H9 (cell line): Measurements from ENCODE around the gene BEND7. TPM values are rescaled to one million over a fixed set of nuclear protein-coding genes. Genes with fewer than 3 reads are reported as not detected.
A peak's percentile ranks its signal among the peaks of the same experiment; 100 is the strongest.

Experiments
- DNase-seq: peaks from one replicate; pipeline ENCODE4 v3.0.0-alpha.2; 2017
- H2AFZ ChIP-seq: one replicate; pipeline ENCODE4 v1.6.1; 2013; ENCODE audit warnings: mild to moderate bottlenecking, low read length, control low read depth, moderate library complexity
- H2AK5ac ChIP-seq: 2 replicates; pipeline ENCODE4 v1.6.1; 2013; ENCODE audit warnings: low read length, control low read depth, mixed read lengths; ENCODE audit not compliant: insufficient read length
- H2BK120ac ChIP-seq: one replicate; pipeline ENCODE4 v1.6.1; 2013; ENCODE audit warnings: low read depth, mild to moderate bottlenecking, low read length, control low read depth, inconsistent platforms; ENCODE audit not compliant: poor library complexity, severe bottlenecking
- H2BK12ac ChIP-seq: 2 replicates; pipeline ENCODE4 v1.6.1; 2013; ENCODE audit warnings: low read length, control low read depth, mixed read lengths, low read depth; ENCODE audit not compliant: insufficient read length
- H2BK15ac ChIP-seq: 2 replicates; pipeline ENCODE4 v1.6.1; 2013; ENCODE audit warnings: low read depth, low read length, control low read depth
- H2BK20ac ChIP-seq: one replicate; pipeline ENCODE4 v1.6.1; 2013; ENCODE audit warnings: low read depth, mild to moderate bottlenecking, low read length, control low read depth, inconsistent platforms; ENCODE audit not compliant: poor library complexity, severe bottlenecking
- H2BK5ac ChIP-seq: 2 replicates; pipeline ENCODE4 v1.6.1; 2013; ENCODE audit warnings: low read length, control low read depth, mixed read lengths; ENCODE audit not compliant: insufficient read length
- H3K14ac ChIP-seq: 2 replicates; pipeline ENCODE4 v1.6.1; 2013; ENCODE audit warnings: low read length, control low read depth; ENCODE audit not compliant: insufficient read depth
- H3K18ac ChIP-seq: 2 replicates; pipeline ENCODE4 v1.6.1; 2013; ENCODE audit warnings: low read depth, mild to moderate bottlenecking, mixed read lengths, low read length, control low read depth; ENCODE audit not compliant: insufficient read length
- H3K23ac ChIP-seq: 2 replicates; pipeline ENCODE4 v1.6.1; 2013; ENCODE audit warnings: low read length, control low read depth, mixed read lengths, low read depth; ENCODE audit not compliant: insufficient read length
- H3K23me2 ChIP-seq: 2 replicates; pipeline ENCODE4 v1.6.1; 2013; ENCODE audit warnings: low read depth, mild to moderate bottlenecking, mixed read lengths, low read length, control low read depth; ENCODE audit not compliant: insufficient read length, poor library complexity, severe bottlenecking
- H3K27ac ChIP-seq: 2 replicates; pipeline ENCODE4 v1.5.1; 2013; ENCODE audit warnings: low read length, control low read depth, mixed read lengths, low read depth; ENCODE audit not compliant: insufficient read length
- H3K27me3 ChIP-seq: 2 replicates; pipeline ENCODE4 v1.6.1; 2013; ENCODE audit warnings: low read length, control low read depth, inconsistent platforms; ENCODE audit not compliant: insufficient read depth
- H3K4ac ChIP-seq: 2 replicates; pipeline ENCODE4 v1.6.1; 2013; ENCODE audit warnings: low read depth, mild to moderate bottlenecking, control low read depth, inconsistent platforms, low read length, moderate library complexity
- H3K4me1 ChIP-seq: 2 replicates; pipeline ENCODE4 v1.6.1; 2013; ENCODE audit warnings: low read length, control low read depth, inconsistent platforms; ENCODE audit not compliant: insufficient read depth
- H3K4me2 ChIP-seq: 2 replicates; pipeline ENCODE4 v1.6.1; 2013; ENCODE audit warnings: low read length, control low read depth, mixed read lengths; ENCODE audit not compliant: insufficient read length, insufficient read depth
- H3K56ac ChIP-seq: 2 replicates; pipeline ENCODE4 v1.6.1; 2013; ENCODE audit warnings: low read depth, mild to moderate bottlenecking, mixed read lengths, low read length, control low read depth; ENCODE audit not compliant: insufficient read length
- H3K79me1 ChIP-seq: 2 replicates; pipeline ENCODE4 v1.6.1; 2013; ENCODE audit warnings: low read depth, mild to moderate bottlenecking, moderate library complexity, low read length, control low read depth, inconsistent platforms; ENCODE audit not compliant: insufficient read depth, poor library complexity, severe bottlenecking
- H3K79me2 ChIP-seq: 2 replicates; pipeline ENCODE4 v1.6.1; 2013; ENCODE audit warnings: low read length, control low read depth, inconsistent platforms; ENCODE audit not compliant: insufficient read depth
- H3K9ac ChIP-seq: 2 replicates; pipeline ENCODE4 v1.6.1; 2013; ENCODE audit warnings: low read length, control low read depth, mixed read lengths; ENCODE audit not compliant: insufficient read length; ENCODE audit errors: extremely low read depth
- H3K9me3 ChIP-seq: one replicate; pipeline ENCODE4 v1.6.1; 2013; ENCODE audit warnings: low read depth, low read length, inconsistent platforms; ENCODE audit not compliant: control insufficient read depth
- H3T11ph ChIP-seq: one replicate; pipeline ENCODE4 v1.6.1; 2013; ENCODE audit warnings: mild to moderate bottlenecking, low read length, control low read depth, inconsistent platforms
- H4K20me1 ChIP-seq: one replicate; pipeline ENCODE4 v1.6.1; 2013; ENCODE audit not compliant: control insufficient read depth, insufficient read length, insufficient read depth
- H4K5ac ChIP-seq: 2 replicates; pipeline ENCODE4 v1.6.1; 2013; ENCODE audit warnings: low read depth, mild to moderate bottlenecking, mixed read lengths, low read length, control low read depth; ENCODE audit not compliant: insufficient read length
- H4K8ac ChIP-seq: replicated peaks from 2 replicates; pipeline ENCODE4 v1.6.1; 2013; ENCODE audit warnings: low read length, control low read depth, mixed read lengths, low read depth; ENCODE audit not compliant: insufficient read length
- H4K91ac ChIP-seq: 2 replicates; pipeline ENCODE4 v1.6.1; 2013; ENCODE audit warnings: low read depth, mild to moderate bottlenecking, moderate library complexity, mixed read lengths, low read length, control low read depth; ENCODE audit not compliant: insufficient read length
- H3K27ac Mint-ChIP-seq, 3 experiments: 2 replicates in 2 of 3; 3 replicates in 1 of 3; pipeline ENCODE4 v1.8.0; 2020 to 2021; ENCODE audit warnings: mixed read lengths in 3 of 3, mild to moderate bottlenecking in 1 of 3, moderate library complexity in 1 of 3
- H3K27me3 Mint-ChIP-seq: 2 replicates; pipeline ENCODE4 v1.8.0; 2021; ENCODE audit warnings: low read depth, mild to moderate bottlenecking, moderate library complexity, mixed read lengths
- H3K36me3 Mint-ChIP-seq, 3 experiments: 2 replicates in 2 of 3; 3 replicates in 1 of 3; pipeline ENCODE4 v1.8.0; 2020 to 2021; ENCODE audit warnings: low read depth in 3 of 3, mixed read lengths in 3 of 3; ENCODE audit not compliant: insufficient read depth in 1 of 3
- H3K4me1 Mint-ChIP-seq, 2 experiments: 2 replicates each; pipeline ENCODE4 v1.8.0; 2020; ENCODE audit warnings: mixed read lengths in 2 of 2
- H3K4me3 Mint-ChIP-seq, 2 experiments: 2 replicates in 1 of 2; 3 replicates in 1 of 2; pipeline ENCODE4 v1.8.0; 2020 to 2021; ENCODE audit warnings: mild to moderate bottlenecking in 2 of 2, mixed read lengths in 2 of 2, moderate library complexity in 1 of 2
- H3K9me3 Mint-ChIP-seq, 2 experiments: 2 replicates in 1 of 2; 3 replicates in 1 of 2; pipeline ENCODE4 v1.8.0; 2020; ENCODE audit warnings: mild to moderate bottlenecking in 2 of 2, mixed read lengths in 2 of 2, moderate library complexity in 1 of 2
- WGBS: extraction: QIAGEN DNeasy Blood & Tissue Kit; methylation state at CpG from one replicate; pipeline ENCODE4 v1.1.7; 2013; ENCODE audit warnings: missing lambda C conversion rate, low lambda C conversion rate, mixed read lengths; ENCODE audit not compliant: insufficient read length; ENCODE audit errors: extremely low coverage; 5-methylcytosine and 5-hydroxymethylcytosine counted together
- total RNA-seq: library from RNA; stranded (reverse); gene quantifications from 2 replicates; pipeline ENCODE4 v1.2.1, GENCODE V29; 2021
- TF ChIP-seq, protein P1 (sequence below): fragments of 200-600 bp; sonication (generic); conservative IDR thresholded peaks from 3 replicates; pipeline ENCODE4 v1.8.0; 2021; ENCODE audit warnings: antibody characterized with exemption, mild to moderate bottlenecking

Gene BEND7
- total RNA-seq, 1 experiment from 2014 or later, result 17.7 TPM

DNA sequence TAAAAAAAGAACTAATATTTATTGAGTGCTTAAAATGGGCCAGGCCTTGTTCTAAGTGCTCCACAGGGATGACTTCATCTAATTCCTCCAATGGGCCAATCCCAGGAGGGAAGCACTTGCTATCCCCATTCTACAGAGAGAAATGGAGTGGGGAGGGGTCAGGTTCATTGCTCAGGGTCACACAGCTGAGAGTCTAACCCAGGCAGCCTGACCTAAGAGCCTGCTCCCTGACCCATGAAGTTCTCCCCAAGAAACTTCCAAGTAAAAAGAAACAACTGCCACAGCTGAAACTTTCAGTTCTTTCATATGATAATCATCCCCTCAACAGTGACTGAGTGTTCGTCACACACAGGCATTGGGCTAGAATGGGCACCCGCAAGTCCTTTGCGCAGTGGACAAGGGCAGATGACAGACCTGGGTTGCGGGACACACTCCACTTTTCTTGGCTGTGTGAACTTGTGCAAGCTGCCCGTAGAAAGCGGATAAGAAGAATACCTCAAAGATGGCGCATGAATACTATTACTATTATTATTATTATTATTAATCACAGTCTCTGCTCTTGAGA, 39.7 kb downstream of the BEND7 start:
- H3K4me1 ChIP-seq, result no peaks in the 10 kb centered on the region
- no peak overlapping the region for H3K4ac ChIP-seq
- Mint-ChIP-seq H3K27ac (peak overlapping the region in 1 of 3 experiments; percentile 63; a peak in 1 of 7 replicates), H3K36me3 (no peaks in the 10 kb centered on the region; a peak in 1 of 7 replicates), H3K4me1 (peaks cover 4 to 10% of the 10 kb centered on the region in 2 experiments), H3K4me3 (no peak overlapping the region), H3K27me3 (no peaks in the 10 kb centered on the region), H3K9me3 (no peaks in the 10 kb centered on the region)
- no peak overlapping the region for H4K91ac ChIP-seq
- no peaks in the 10 kb centered on the region for H3K27me3 ChIP-seq
- H3K56ac ChIP-seq, result no peak overlapping the region
- no peak overlapping the region for H2AK5ac ChIP-seq
- no peak overlapping the region for H3K27ac ChIP-seq
- no peak overlapping the region for H3K4me2 ChIP-seq
- no peak overlapping the region for H2BK20ac ChIP-seq
- TF ChIP-seq, protein P1, sequence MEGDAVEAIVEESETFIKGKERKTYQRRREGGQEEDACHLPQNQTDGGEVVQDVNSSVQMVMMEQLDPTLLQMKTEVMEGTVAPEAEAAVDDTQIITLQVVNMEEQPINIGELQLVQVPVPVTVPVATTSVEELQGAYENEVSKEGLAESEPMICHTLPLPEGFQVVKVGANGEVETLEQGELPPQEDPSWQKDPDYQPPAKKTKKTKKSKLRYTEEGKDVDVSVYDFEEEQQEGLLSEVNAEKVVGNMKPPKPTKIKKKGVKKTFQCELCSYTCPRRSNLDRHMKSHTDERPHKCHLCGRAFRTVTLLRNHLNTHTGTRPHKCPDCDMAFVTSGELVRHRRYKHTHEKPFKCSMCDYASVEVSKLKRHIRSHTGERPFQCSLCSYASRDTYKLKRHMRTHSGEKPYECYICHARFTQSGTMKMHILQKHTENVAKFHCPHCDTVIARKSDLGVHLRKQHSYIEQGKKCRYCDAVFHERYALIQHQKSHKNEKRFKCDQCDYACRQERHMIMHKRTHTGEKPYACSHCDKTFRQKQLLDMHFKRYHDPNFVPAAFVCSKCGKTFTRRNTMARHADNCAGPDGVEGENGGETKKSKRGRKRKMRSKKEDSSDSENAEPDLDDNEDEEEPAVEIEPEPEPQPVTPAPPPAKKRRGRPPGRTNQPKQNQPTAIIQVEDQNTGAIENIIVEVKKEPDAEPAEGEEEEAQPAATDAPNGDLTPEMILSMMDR, result no peak
- H3K79me1 ChIP-seq, result no peaks in the 10 kb centered on the region
- no peak overlapping the region for H3T11ph ChIP-seq
- H2BK120ac ChIP-seq, result no peak overlapping the region
- H3K23me2 ChIP-seq, result no peaks in the 10 kb centered on the region
- no peak overlapping the region for H3K18ac ChIP-seq
- no peaks in the 10 kb centered on the region for H4K20me1 ChIP-seq
- H3K9me3 ChIP-seq, result no peaks in the 10 kb centered on the region
- no peak overlapping the region for H4K8ac ChIP-seq
- no peak overlapping the region for H3K23ac ChIP-seq
- H2AFZ ChIP-seq, result no peak overlapping the region
- H2BK5ac ChIP-seq, result no peak overlapping the region
- DNase-seq, result no peak
- no peak overlapping the region for H4K5ac ChIP-seq
- H2BK15ac ChIP-seq, result no peak overlapping the region
- H3K79me2 ChIP-seq, result no peaks in the 10 kb centered on the region
- no peak overlapping the region for H3K9ac ChIP-seq
- no peak overlapping the region for H2BK12ac ChIP-seq
- WGBS, result no CpG with 5 or more reads among the region's 7 CpGs
- no peak overlapping the region for H3K14ac ChIP-seq
